Uterus (tissue), 4 donors: ENCODE data around the gene SCAMP5. TPM values are rescaled to one million over a fixed set of nuclear protein-coding genes. Genes with fewer than 3 reads are reported as not detected.

ENCODE experiments used
- DNase-seq, 2 donors: peaks; one replicate each; pipeline ENCODE4 v3.0.0-alpha.2; 2019 to 2020
- H3K27ac ChIP-seq, 2 donors: fragments of 200-600 bp; sonication (generic); 1 replicate in 1 of 2; 2 replicates in 1 of 2; pipeline ENCODE4 v1.5.1; 2016 to 2018
- H3K27me3 ChIP-seq, 2 donors: fragments of 200-600 bp; sonication (generic); one replicate each; pipeline ENCODE4 v1.5.1; 2018 to 2019; ENCODE audit warnings: control low read depth in 1 of 2
- H3K36me3 ChIP-seq, 2 donors: fragments of 200-600 bp; sonication (generic); one replicate each; pipeline ENCODE4 v1.5.1; 2019; ENCODE audit warnings: control low read depth in 1 of 2
- H3K4me1 ChIP-seq, 2 donors: fragments of 200-600 bp; sonication (generic); one replicate each; pipeline ENCODE4 v1.5.1; 2018 to 2019; ENCODE audit warnings: control low read depth in 1 of 2
- H3K4me3 ChIP-seq, 2 donors: fragments of 200-600 bp; sonication (generic); 1 replicate in 1 of 2; 2 replicates in 1 of 2; pipeline ENCODE4 v1.5.1; 2018 to 2019; ENCODE audit warnings: mild to moderate bottlenecking in 1 of 2
- H3K9me3 ChIP-seq, 2 donors: fragments of 200-600 bp; sonication (generic); one replicate each; pipeline ENCODE4 v1.5.1; 2019; ENCODE audit warnings: control low read depth in 1 of 2
- POLR2A ChIP-seq, 2 donors: fragments of 450-650 bp; IDR thresholded peaks; one replicate each; pipeline ENCODE4 v1.6.1; 2016; ENCODE audit warnings: antibody characterized with exemption in 2 of 2, mild to moderate bottlenecking in 1 of 2, moderate library complexity in 1 of 2
- intact Hi-C: fragments of 100-400 bp; cut with DNase I; formaldehyde crosslinking; loops from one replicate; pipeline ENCODE4 v1.15.1; 2023; ENCODE audit warnings: low total_unique reads
- total RNA-seq, 4 donors: library from RNA; depleted of rRNA in 3 of 4; stranded (reverse); fragments of >200 nt in 3 of 4; gene quantifications; one replicate each; pipeline versions ENCODE4 v1.1.0 to v1.2.4, GENCODE V29; 2014 to 2023
- TF ChIP-seq, protein P1 (sequence below), 4 experiments: fragments of 200-600 bp in 2 of 4; fragments of 450-650 bp in 2 of 4; sonication (generic) in 2 of 4; IDR thresholded peaks; one replicate each; pipeline ENCODE4 v1.5.1; 2016 to 2019; ENCODE audit warnings: antibody characterized with exemption in 4 of 4, mild to moderate bottlenecking in 2 of 4, moderate library complexity in 1 of 4
- donor health status: DM: yes; HTN: yes; CAD: no.

The SCAMP5 gene
- total RNA-seq, 4 donors from 2014 or later: 0.29 to 6.6 (median 1.9) TPM

GRCh38 chr15:74967670-74968069 is 27.7 kb upstream of the SCAMP5 start:
- H3K9me3 ChIP-seq: no peaks in the 10 kb centered on the region
- TF ChIP-seq, protein P1, sequence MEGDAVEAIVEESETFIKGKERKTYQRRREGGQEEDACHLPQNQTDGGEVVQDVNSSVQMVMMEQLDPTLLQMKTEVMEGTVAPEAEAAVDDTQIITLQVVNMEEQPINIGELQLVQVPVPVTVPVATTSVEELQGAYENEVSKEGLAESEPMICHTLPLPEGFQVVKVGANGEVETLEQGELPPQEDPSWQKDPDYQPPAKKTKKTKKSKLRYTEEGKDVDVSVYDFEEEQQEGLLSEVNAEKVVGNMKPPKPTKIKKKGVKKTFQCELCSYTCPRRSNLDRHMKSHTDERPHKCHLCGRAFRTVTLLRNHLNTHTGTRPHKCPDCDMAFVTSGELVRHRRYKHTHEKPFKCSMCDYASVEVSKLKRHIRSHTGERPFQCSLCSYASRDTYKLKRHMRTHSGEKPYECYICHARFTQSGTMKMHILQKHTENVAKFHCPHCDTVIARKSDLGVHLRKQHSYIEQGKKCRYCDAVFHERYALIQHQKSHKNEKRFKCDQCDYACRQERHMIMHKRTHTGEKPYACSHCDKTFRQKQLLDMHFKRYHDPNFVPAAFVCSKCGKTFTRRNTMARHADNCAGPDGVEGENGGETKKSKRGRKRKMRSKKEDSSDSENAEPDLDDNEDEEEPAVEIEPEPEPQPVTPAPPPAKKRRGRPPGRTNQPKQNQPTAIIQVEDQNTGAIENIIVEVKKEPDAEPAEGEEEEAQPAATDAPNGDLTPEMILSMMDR (IDR thresholded peaks at IDR 0.05): no peak
- TF ChIP-seq POLR2A (IDR thresholded peaks at IDR 0.05): no peak
- no peaks in the 10 kb centered on the region for H3K36me3 ChIP-seq

DNA sequence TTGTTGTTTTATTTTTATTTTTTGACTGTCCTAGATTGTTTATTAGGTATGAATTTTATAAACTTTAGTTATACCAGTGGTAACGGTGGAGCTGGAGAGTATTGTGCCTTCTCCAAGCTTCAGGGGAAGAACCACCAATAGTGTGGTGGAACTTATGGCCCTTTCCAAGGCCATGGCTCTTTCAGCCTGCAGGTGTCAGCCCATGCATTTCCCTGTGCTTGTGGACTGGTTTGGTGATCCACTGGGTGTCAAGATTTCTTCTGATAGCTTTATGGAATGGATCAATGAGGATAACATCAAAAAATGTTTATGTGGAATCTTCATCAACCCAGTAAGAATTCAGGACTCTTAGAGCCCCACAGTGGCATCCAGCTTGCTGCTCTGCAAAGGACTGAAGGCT is 19.2 kb upstream of the SCAMP5 start:
- H3K27me3 ChIP-seq: no peaks in the 10 kb centered on the region
- no peak for DNase-seq
- no peak for TF ChIP-seq POLR2A (IDR thresholded peaks at IDR 0.05)
- TF ChIP-seq, protein P1 (IDR thresholded peaks at IDR 0.05): no peak
- H3K27ac ChIP-seq: no peak overlapping the region
- no peaks in the 10 kb centered on the region for H3K36me3 ChIP-seq
- H3K9me3 ChIP-seq: no peaks in the 10 kb centered on the region
- H3K4me1 ChIP-seq: no peaks in the 10 kb centered on the region
- H3K4me3 ChIP-seq: no peak overlapping the region
- intact Hi-C loops: no loop called here

More at GRCh38 chr15:74967670-74968069, 27.7 kb upstream of the SCAMP5 start:
- intact Hi-C loops: no loop called here
- H3K4me1 ChIP-seq: no peaks in the 10 kb centered on the region
- H3K27me3 ChIP-seq: no peaks in the 10 kb centered on the region
- DNase-seq: no peak
- no peak overlapping the region for H3K27ac ChIP-seq
- no peak overlapping the region for H3K4me3 ChIP-seq

- Histone ChIP-seq H3K27ac (no peak overlapping the region), H3K9me3 (no peaks in the 10 kb centered on the region), H3K36me3 (no peaks in the 10 kb centered on the region), H3K4me1 (no peaks in the 10 kb centered on the region), H3K4me3 (no peak overlapping the region), H3K27me3 (no peaks in the 10 kb centered on the region)
- TF ChIP-seq, protein P1 (IDR thresholded peaks at IDR 0.05): no peak
- no peak for TF ChIP-seq POLR2A (IDR thresholded peaks at IDR 0.05)
- no peak for DNase-seq
- intact Hi-C loops: no loop called here
Measured at GRCh38 chr15:74977599-74977998, 17.8 kb upstream of the SCAMP5 start.

DNA sequence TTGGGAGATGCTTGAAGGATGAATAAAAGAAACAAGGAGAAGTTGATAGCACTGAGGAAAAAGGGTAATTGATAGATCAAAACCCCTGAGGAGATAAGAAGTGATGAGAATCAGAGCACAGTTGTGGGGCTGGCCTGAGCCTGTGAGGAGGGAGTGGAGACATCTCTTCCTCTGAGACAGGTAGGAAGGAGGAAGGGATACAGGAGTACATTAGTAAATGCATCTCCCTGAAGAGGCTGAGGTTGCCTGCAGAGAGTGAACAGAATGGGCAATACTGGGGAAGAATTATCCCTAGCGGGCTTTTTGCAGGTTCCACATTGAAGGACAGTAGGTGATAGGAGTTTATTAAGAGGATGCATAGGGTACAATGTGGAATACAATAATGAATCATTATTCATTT is 17.3 kb upstream of the SCAMP5 start:
- DNase-seq: no peak
- intact Hi-C loops: no loop called here
- TF ChIP-seq, protein P1 (IDR thresholded peaks at IDR 0.05): no peak
- no peak for TF ChIP-seq POLR2A (IDR thresholded peaks at IDR 0.05)
- Histone ChIP-seq H3K9me3 (no peaks in the 10 kb centered on the region), H3K4me3 (no peak overlapping the region), H3K27me3 (no peaks in the 10 kb centered on the region), H3K27ac (no peak overlapping the region), H3K4me1 (no peaks in the 10 kb centered on the region), H3K36me3 (no peaks in the 10 kb centered on the region)

DNA sequence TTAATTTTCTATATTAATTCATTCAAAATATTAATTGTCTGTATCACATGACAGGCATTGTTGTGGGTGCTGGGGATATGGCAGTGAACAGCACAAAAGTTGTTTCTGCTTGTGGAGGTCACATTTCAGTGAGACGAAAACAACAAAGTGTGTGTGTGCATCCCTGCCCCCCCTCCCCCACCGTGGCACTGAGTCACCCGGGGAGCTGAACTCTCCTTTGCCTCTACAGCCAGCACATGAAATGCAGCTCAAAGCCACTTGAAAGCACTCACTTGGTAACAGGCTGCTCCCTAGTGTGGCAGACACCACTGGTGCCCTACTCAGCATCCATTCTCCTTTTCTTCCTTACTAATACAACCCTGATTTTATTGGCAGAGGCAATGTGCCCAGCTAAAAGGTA is 16.9 kb upstream of the SCAMP5 start:
- TF ChIP-seq, protein P1 (IDR thresholded peaks at IDR 0.05): no peak
- no peak for TF ChIP-seq POLR2A (IDR thresholded peaks at IDR 0.05)
- intact Hi-C loops: no loop called here
- Histone ChIP-seq H3K27ac (no peak overlapping the region), H3K36me3 (no peaks in the 10 kb centered on the region), H3K27me3 (no peaks in the 10 kb centered on the region), H3K4me1 (no peaks in the 10 kb centered on the region), H3K4me3 (no peak overlapping the region), H3K9me3 (no peaks in the 10 kb centered on the region)
- DNase-seq: no peak
